Measurements from ENCODE around the gene SCN2B. TPM values are rescaled to one million over a fixed set of nuclear protein-coding genes. Genes with fewer than 3 reads are reported as not detected.

SCN2B gene
- polyA plus RNA-seq, 4 donors: under 0.01 to 2.3 (median 1.0) TPM; not detected in 1

DNA sequence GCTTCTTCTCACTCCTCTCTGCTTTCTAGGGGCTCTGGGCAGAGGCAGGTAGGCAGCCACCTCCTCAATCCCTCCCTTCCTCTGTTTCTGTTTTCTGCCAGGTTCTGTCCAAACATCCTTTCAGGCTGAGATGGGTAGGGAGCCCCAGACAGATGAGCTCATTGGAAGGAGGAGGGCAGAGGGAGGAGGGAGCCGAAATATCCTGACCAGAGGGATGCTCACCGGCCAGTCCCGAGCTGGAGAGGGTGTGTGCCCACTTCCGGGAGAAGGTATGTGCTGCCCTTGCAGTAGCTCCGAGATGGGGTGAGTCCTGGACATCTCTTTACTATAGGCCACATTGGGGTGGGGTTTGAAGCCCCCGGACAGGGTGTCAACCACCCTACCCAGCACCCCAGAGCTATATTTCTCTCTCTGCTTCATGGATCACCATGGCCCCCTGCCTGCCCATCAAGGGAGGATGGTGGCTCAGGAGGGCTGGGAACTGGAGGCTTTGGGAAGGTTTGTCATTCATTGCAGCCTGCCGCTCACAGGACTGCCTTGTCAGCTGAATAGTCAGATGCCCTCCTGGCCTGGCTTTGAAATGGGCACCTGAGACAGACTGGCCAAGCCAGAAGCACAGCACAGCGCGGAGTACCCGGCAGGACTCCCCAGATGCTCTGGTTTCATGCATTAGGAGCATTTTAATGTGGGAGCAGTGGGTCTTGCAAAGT lies 19.1 kb downstream of the SCN2B start:
- Histone ChIP-seq H3K27me3 (ENCODE audit: control insufficient read depth in 3 of 3, insufficient read depth in 3 of 3, low read length in 3 of 3) (peaks cover 7 to 97% (median 43%) of the 10 kb centered on the region in 3 donors), H3K36me3 (ENCODE audit: control insufficient read depth in 3 of 3, insufficient read depth in 2 of 3, low read depth in 1 of 3, low read length in 3 of 3) (no peaks in the 10 kb centered on the region), H3K4me3 (ENCODE audit: low read depth in 1 of 3, low read length in 3 of 3) (no peak overlapping the region), H3K27ac (ENCODE audit: low read depth in 1 of 3, low read length in 2 of 3) (no peak overlapping the region), H3K9me3 (ENCODE audit: control insufficient read depth in 2 of 2, insufficient read depth in 1 of 2, low read depth in 1 of 2, low read length in 1 of 2) (peaks cover 0 to 4% of the 10 kb centered on the region in 2 donors), H3K4me1 (ENCODE audit: control insufficient read depth in 3 of 3, insufficient read depth in 2 of 3, low read depth in 1 of 3, low read length in 2 of 3) (peaks cover 0 to 43% (median 2%) of the 10 kb centered on the region in 3 donors)
- 44 to 50% (median 49%) methylated on average over 10 of the region's 10 CpGs for WGBS, 3 donors
- DNase-seq (no peak), FAIRE-seq (no peak)

DNA sequence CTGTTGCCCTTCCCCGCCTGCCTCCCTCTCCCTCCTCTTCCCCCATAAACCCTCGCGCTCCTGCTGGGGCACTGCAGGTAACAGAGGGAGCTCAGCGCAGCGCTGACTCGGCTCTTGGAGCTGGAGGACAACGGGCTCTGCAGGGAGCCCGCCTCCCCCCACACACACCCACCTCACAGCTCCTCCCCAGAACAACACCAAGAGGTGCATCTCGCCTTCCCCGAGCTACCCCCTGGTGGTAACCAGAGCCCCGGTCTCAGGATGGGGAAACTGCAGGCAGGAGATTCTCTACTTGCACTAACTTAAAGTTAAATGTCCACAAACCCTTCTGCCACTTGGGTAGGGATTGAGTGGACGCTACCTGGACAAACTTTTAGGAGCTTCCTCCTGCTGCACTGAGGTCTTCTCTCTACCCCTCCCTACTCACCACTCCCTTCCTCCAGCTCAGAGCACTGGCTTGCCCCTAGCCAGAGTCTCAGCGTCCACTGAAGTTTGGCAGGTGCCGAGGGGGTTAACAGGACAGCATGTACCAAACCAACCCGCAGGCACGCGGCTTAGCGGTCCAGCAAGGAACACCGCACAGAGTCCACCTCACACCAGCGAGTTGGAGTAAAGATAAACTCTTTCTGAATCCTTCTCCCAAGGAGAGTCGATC lies 19.8 kb downstream of the SCN2B start:
- Histone ChIP-seq H3K4me3 (ENCODE audit: low read depth in 1 of 3, low read length in 3 of 3) (no peak overlapping the region), H3K9me3 (ENCODE audit: control insufficient read depth in 2 of 2, insufficient read depth in 1 of 2, low read depth in 1 of 2, low read length in 1 of 2) (peaks cover 0 to 4% of the 10 kb centered on the region in 2 donors), H3K27ac (ENCODE audit: low read depth in 1 of 3, low read length in 2 of 3) (no peak overlapping the region), H3K27me3 (ENCODE audit: control insufficient read depth in 3 of 3, insufficient read depth in 3 of 3, low read length in 3 of 3) (peaks cover 11 to 97% (median 43%) of the 10 kb centered on the region in 3 donors), H3K4me1 (ENCODE audit: control insufficient read depth in 3 of 3, insufficient read depth in 2 of 3, low read depth in 1 of 3, low read length in 2 of 3) (peaks cover 0 to 46% (median 2%) of the 10 kb centered on the region in 3 donors), H3K36me3 (ENCODE audit: control insufficient read depth in 3 of 3, insufficient read depth in 2 of 3, low read depth in 1 of 3, low read length in 3 of 3) (no peaks in the 10 kb centered on the region)
- 2 to 9% (median 6%) methylated on average over 20 to 21 of the region's 21 CpGs for WGBS, 3 donors
- FAIRE-seq (no peak), DNase-seq (peak in 1 of 2 donors; percentile 51)

DNA sequence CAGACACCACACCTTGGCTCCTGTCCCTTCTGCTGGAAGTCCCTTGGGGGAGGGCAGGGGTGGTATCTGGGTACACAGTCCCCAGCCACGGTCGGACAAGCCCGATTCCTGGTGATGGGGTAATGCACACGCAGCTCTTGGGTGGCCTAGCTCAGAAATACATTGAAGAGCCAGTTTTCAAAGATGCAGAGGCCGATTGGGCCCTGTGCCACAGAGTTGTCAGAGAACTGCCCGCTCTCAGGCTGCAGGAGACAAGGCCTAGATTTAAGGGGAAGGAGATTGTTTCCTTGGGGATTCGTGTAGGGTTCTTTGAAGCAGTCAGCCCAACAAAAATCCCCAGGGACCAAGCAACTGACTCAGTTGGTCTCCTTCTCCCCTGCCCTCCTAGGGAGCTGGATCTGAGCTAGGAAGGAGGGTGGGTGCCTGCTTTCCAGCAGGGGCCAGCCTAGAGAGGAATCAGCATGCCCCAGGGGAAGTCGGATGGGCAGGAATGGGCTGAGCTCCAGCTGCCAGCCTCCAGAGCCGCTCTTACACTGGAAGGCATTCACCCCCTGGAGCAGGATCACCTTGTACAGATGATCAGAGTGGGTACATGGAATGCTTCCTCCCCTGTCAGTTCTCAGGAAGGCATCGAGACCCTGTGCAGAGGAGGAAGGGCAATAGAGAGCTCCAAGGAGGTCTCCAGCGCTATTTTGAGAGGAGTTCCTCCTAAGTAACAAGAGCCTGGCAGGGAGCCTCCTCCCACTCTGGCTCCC lies 20.5 kb downstream of the SCN2B start:
- Histone ChIP-seq H3K4me3 (ENCODE audit: low read depth in 1 of 3, low read length in 3 of 3) (no peak overlapping the region), H3K9me3 (ENCODE audit: control insufficient read depth in 2 of 2, insufficient read depth in 1 of 2, low read depth in 1 of 2, low read length in 1 of 2) (peaks cover 0 to 4% of the 10 kb centered on the region in 2 donors), H3K27me3 (ENCODE audit: control insufficient read depth in 3 of 3, insufficient read depth in 3 of 3, low read length in 3 of 3) (peaks cover 11 to 97% (median 40%) of the 10 kb centered on the region in 3 donors), H3K27ac (ENCODE audit: low read depth in 1 of 3, low read length in 2 of 3) (no peak overlapping the region), H3K36me3 (ENCODE audit: control insufficient read depth in 3 of 3, insufficient read depth in 2 of 3, low read depth in 1 of 3, low read length in 3 of 3) (no peaks in the 10 kb centered on the region), H3K4me1 (ENCODE audit: control insufficient read depth in 3 of 3, insufficient read depth in 2 of 3, low read depth in 1 of 3, low read length in 2 of 3) (peaks cover 0 to 46% (median 2%) of the 10 kb centered on the region in 3 donors)
- no peak for DNase-seq
- 51 to 54% (median 52%) methylated on average over 11 of the region's 11 CpGs for WGBS, 3 donors
- FAIRE-seq: no peak

DNA sequence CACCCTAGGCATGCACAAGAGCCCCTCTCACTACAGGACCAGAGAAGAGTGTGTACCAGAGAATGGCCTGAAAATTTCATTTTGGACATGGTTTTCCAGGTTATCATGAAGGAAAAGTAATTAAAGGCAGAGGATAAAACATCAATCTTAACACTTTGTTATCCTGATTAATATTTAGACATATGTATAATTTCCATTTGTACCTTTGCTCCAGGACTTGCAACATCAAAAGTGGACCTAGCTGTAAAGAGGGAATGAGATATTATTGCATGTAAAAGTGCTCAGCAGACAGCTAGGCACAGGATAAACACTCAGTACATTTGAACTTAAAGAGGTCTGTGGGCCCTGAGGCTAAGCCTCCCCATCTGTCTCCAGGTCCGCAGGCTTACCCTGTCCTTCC lies 21.8 kb downstream of the SCN2B start:
- H3K27me3 ChIP-seq (ENCODE audit: control insufficient read depth in 3 of 3, insufficient read depth in 3 of 3, low read length in 3 of 3): peaks cover 11 to 94% (median 39%) of the 10 kb centered on the region in 3 donors
- no peaks in the 10 kb centered on the region for H3K36me3 ChIP-seq (ENCODE audit: control insufficient read depth in 3 of 3, insufficient read depth in 2 of 3, low read depth in 1 of 3, low read length in 3 of 3)
- peaks cover 0 to 46% (median 2%) of the 10 kb centered on the region in 3 donors for H3K4me1 ChIP-seq (ENCODE audit: control insufficient read depth in 3 of 3, insufficient read depth in 2 of 3, low read depth in 1 of 3, low read length in 2 of 3)
- DNase-seq (peak in 1 of 2 donors; percentile 62), FAIRE-seq (no peak)
- no peak overlapping the region for H3K27ac ChIP-seq (ENCODE audit: low read depth in 1 of 3, low read length in 2 of 3)
- H3K4me3 ChIP-seq (ENCODE audit: low read depth in 1 of 3, low read length in 3 of 3): no peak overlapping the region
- peaks cover 0 to 4% of the 10 kb centered on the region in 2 donors for H3K9me3 ChIP-seq (ENCODE audit: control insufficient read depth in 2 of 2, insufficient read depth in 1 of 2, low read depth in 1 of 2, low read length in 1 of 2)
- 75 to 100% (median 84%) methylated on average over 1 of the region's 1 CpG for WGBS, 3 donors

DNA sequence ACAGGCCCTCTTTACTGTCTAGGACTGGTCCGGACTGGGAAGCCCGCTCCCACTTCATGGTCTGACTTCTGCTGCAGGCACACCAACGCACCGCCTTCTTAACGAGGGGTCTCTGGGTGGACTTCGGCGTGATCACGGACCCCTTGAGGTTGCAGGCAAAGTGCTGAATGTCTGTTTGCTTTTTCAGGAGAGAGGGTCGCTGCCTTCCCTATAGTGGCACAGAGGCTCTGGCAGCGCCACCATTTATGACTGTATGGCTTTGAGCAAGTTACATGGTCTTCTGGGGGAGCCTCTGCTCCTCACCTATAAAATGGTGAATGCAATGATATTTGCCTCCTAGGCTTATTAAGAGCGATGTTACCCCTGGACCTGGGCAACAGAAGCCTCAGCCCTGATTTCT lies 22.5 kb downstream of the SCN2B start:
- H3K36me3 ChIP-seq (ENCODE audit: control insufficient read depth in 3 of 3, insufficient read depth in 2 of 3, low read depth in 1 of 3, low read length in 3 of 3): no peaks in the 10 kb centered on the region
- H3K27ac ChIP-seq (ENCODE audit: low read depth in 1 of 3, low read length in 2 of 3): no peak overlapping the region
- H3K27me3 ChIP-seq (ENCODE audit: control insufficient read depth in 3 of 3, insufficient read depth in 3 of 3, low read length in 3 of 3): peaks cover 11 to 94% (median 34%) of the 10 kb centered on the region in 3 donors
- no peak for FAIRE-seq
- 68 to 83% (median 81%) methylated on average over 11 of the region's 11 CpGs for WGBS, 3 donors
- no peak for DNase-seq
- peaks cover 0 to 46% (median 2%) of the 10 kb centered on the region in 3 donors for H3K4me1 ChIP-seq (ENCODE audit: control insufficient read depth in 3 of 3, insufficient read depth in 2 of 3, low read depth in 1 of 3, low read length in 2 of 3)
- peaks cover 0 to 4% of the 10 kb centered on the region in 2 donors for H3K9me3 ChIP-seq (ENCODE audit: control insufficient read depth in 2 of 2, insufficient read depth in 1 of 2, low read depth in 1 of 2, low read length in 1 of 2)
- no peak overlapping the region for H3K4me3 ChIP-seq (ENCODE audit: low read depth in 1 of 3, low read length in 3 of 3)

DNA sequence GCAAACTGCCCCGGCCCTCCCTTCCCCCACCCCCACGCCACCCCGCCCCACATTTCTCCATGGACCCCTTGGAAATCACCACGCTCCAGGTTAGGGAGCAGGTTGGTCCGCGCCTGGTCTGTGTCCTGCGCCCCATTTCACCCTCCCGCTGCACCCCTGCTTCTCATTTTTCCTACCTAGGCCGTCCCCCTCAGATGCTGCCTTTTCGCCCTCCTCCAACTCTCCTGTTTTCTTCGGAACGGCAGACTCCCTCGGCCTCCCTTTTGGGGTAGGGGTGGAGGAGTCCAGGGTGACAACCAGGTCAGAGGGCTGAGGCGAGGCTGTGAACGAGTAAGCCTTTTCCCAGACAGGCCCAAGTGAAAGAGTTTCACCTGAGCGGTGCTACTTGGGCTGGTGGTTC lies 22.9 kb downstream of the SCN2B start:
- no peak overlapping the region for H3K4me3 ChIP-seq (ENCODE audit: low read depth in 1 of 3, low read length in 3 of 3)
- peaks cover 0 to 4% of the 10 kb centered on the region in 2 donors for H3K9me3 ChIP-seq (ENCODE audit: control insufficient read depth in 2 of 2, insufficient read depth in 1 of 2, low read depth in 1 of 2, low read length in 1 of 2)
- WGBS, 3 donors: 6 to 28% (median 16%) methylated on average over 15 to 16 of the region's 16 CpGs
- peaks cover 0 to 46% (median 2%) of the 10 kb centered on the region in 3 donors for H3K4me1 ChIP-seq (ENCODE audit: control insufficient read depth in 3 of 3, insufficient read depth in 2 of 3, low read depth in 1 of 3, low read length in 2 of 3)
- FAIRE-seq (no peak), DNase-seq (no peak)
- no peak overlapping the region for H3K27ac ChIP-seq (ENCODE audit: low read depth in 1 of 3, low read length in 2 of 3)
- peaks cover 11 to 93% (median 34%) of the 10 kb centered on the region in 3 donors for H3K27me3 ChIP-seq (ENCODE audit: control insufficient read depth in 3 of 3, insufficient read depth in 3 of 3, low read length in 3 of 3)
- H3K36me3 ChIP-seq (ENCODE audit: control insufficient read depth in 3 of 3, insufficient read depth in 2 of 3, low read depth in 1 of 3, low read length in 3 of 3): no peaks in the 10 kb centered on the region

DNA sequence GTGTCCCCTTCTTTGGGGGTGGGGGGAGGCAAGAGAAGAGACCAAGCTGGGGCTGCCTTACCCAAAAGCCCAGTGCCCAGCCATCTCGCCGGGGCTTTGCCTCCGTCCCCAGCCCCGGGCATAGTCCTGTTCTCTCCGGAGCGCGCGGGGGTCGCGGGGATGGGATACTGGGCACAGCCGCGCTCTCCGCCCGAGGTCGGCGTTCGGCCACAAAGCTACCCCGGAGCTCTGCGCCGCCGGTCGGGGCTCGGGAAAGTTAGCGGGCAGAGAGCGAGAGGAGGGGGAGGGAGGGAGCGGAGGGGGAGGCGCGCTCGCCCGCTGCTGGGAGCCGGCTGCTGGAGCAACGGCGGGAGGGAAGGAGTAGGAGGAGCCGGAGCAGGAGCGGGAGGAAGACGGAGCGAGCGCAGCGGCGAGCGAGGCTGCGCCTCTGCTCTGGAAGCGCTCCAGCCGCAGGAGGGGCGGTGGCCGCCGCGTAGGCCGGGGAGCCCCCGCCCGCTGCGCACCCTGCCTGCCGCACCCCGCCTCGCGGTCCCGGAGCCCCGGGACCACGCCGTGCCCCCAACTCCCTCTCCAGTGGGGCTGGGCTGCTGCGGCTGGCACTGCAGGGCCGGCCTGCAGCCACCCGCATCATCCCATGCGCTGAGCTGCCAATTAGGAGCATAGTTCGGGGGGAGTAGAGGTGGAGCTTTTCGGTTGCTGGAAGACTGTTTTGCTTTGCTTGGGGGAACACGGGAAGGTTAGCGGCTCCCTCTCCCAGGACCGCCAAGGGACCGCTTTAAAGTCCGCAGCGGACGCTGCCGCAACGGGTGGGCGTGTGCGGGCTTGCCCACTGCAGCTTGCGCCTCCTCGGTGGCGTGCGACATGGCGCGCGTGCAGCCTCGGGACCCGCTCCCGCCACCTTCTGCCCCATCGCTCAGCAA lies 23.6 kb downstream of the SCN2B start, which contains the start of gene SCN4B:
Gene SCN4B (minus strand): TSS at position 272 of the 920 bp plus-strand sequence. CDS start 150 bp downstream, at position 122.
- Histone ChIP-seq H3K9me3 (ENCODE audit: control insufficient read depth in 2 of 2, insufficient read depth in 1 of 2, low read depth in 1 of 2, low read length in 1 of 2) (peaks cover 0 to 4% of the 10 kb centered on the region in 2 donors), H3K4me1 (ENCODE audit: control insufficient read depth in 3 of 3, insufficient read depth in 2 of 3, low read depth in 1 of 3, low read length in 2 of 3) (peaks cover 0 to 46% (median 2%) of the 10 kb centered on the region in 3 donors), H3K36me3 (ENCODE audit: control insufficient read depth in 3 of 3, insufficient read depth in 2 of 3, low read depth in 1 of 3, low read length in 3 of 3) (no peaks in the 10 kb centered on the region), H3K27ac (ENCODE audit: low read depth in 1 of 3, low read length in 2 of 3) (no peak within 1 kb of the TSS), H3K27me3 (ENCODE audit: control insufficient read depth in 3 of 3, insufficient read depth in 3 of 3, low read length in 3 of 3) (peaks cover 11 to 92% (median 34%) of the 10 kb centered on the region in 3 donors), H3K4me3 (ENCODE audit: low read depth in 1 of 3, low read length in 3 of 3) (peak within 1 kb of the TSS in 2 of 3 donors; percentile 37 to 43)
- DNase-seq (peak; percentile 19 to 77), FAIRE-seq (no peak)
- 1% methylated on average over 72 to 88 of the region's 88 CpGs for WGBS, 3 donors
